MM.1S (cell line): Measurements from ENCODE around the gene PLPP7.

Experiments
- CTCF ChIP-seq: fragments of 300-600 bp; sonication (generic); IDR thresholded peaks from 2 replicates; pipeline ENCODE4 v1.5.1; 2016; ENCODE audit warnings: antibody characterized with exemption, low read length, mixed read lengths
- EZH2 ChIP-seq: fragments of 300-600 bp; sonication (generic); optimal IDR thresholded peaks from 2 replicates; pipeline ENCODE3; 2017; ENCODE audit warnings: low read depth, mild to moderate bottlenecking, antibody characterized with exemption, low read length, mixed read lengths
- EZH2phosphoT487 ChIP-seq: fragments of 300-600 bp; sonication (generic); IDR thresholded peaks from 2 replicates; pipeline ENCODE4 v1.6.1; 2018; ENCODE audit warnings: antibody characterized with exemption, low read length

GRCh38 chr9:131259432-131259898 is 30.1 kb upstream of the PLPP7 start:
- TF ChIP-seq CTCF (no peak), EZH2 (no peak), EZH2phosphoT487 (no peak)
